AG20443 (cell line): ENCODE measurements around the gene SPCS2.

Experiments used
- DNase-seq: peaks from one replicate; pipeline ENCODE4 v3.0.0; 2012; ENCODE audit warnings: low spot score, mixed read lengths

The SPCS2 gene

GRCh38 chr11:74948898-74949752 lies at the start of gene SPCS2, which contains the start of gene XRRA1:
TSS of gene SPCS2 (plus strand) at chr11:74949266. CDS start at chr11:74949286, 20 bp downstream.
TSS of gene XRRA1 (minus strand) at chr11:74949091. CDS start at chr11:74940878, 8,213 bp downstream.
- DNase-seq, result peak; percentile 98

- DNase-seq, result no peak
Measured at GRCh38 chr11:74902342-74902741, 46.7 kb upstream of the SPCS2 start.

- no peak for DNase-seq
Measured at GRCh38 chr11:74905326-74905725, 43.7 kb upstream of the SPCS2 start.

- no peak for DNase-seq
Measured at GRCh38 chr11:74909385-74909784, 39.7 kb upstream of the SPCS2 start.

- no peak for DNase-seq
Measured at GRCh38 chr11:74909812-74910211, 39.3 kb upstream of the SPCS2 start.

- no peak for DNase-seq
Measured at GRCh38 chr11:74923125-74923524, 25.9 kb upstream of the SPCS2 start.

GRCh38 chr11:74925281-74925680 lies 23.8 kb upstream of the SPCS2 start:
- peak; percentile 17 for DNase-seq

GRCh38 chr11:74926304-74927030 lies 22.6 kb upstream of the SPCS2 start:
- peak; percentile 52 for DNase-seq

GRCh38 chr11:74927496-74927895 lies 21.6 kb upstream of the SPCS2 start:
- DNase-seq, result peak; percentile 31

- peak; percentile 71 for DNase-seq
Measured at GRCh38 chr11:74929431-74930363, 19.4 kb upstream of the SPCS2 start.

GRCh38 chr11:74932169-74932568 lies 16.9 kb upstream of the SPCS2 start:
- DNase-seq, result peak; percentile 18

- DNase-seq, result no peak
Measured at GRCh38 chr11:74932797-74933196, 16.3 kb upstream of the SPCS2 start.

- no peak for DNase-seq
Measured at GRCh38 chr11:74933765-74934164, 15.3 kb upstream of the SPCS2 start.

GRCh38 chr11:74935285-74935684 lies 13.8 kb upstream of the SPCS2 start:
- DNase-seq, result no peak

- no peak for DNase-seq
Measured at GRCh38 chr11:74936087-74936486, 13.0 kb upstream of the SPCS2 start.

GRCh38 chr11:74936976-74937375 lies 12.1 kb upstream of the SPCS2 start:
- DNase-seq, result no peak

GRCh38 chr11:74937696-74938475 lies 11.2 kb upstream of the SPCS2 start:
- peak; percentile 17 for DNase-seq

- no peak for DNase-seq
Measured at GRCh38 chr11:74941492-74941891, 7.6 kb upstream of the SPCS2 start.

GRCh38 chr11:74942073-74942759 lies 6.8 kb upstream of the SPCS2 start:
- no peak for DNase-seq

GRCh38 chr11:74948546-74948897 lies 544 bp upstream of the SPCS2 start:
- peak; percentile 41 for DNase-seq

- DNase-seq, result peak; percentile 59
Measured at GRCh38 chr11:74949753-74950137, 679 bp downstream of the SPCS2 start.
